Activated naive CD8-positive, alpha-beta T cell treated with anti-CD3 and anti-CD28 coated beads, Interleukin-2, amount 10 ng/mL, durations not matched to agents 7 days and 5 days (primary cell): ENCODE measurements around the gene SPTBN1. TPM values are rescaled to one million over a fixed set of nuclear protein-coding genes. Genes with fewer than 3 reads are reported as not detected.

Experiments used
- ATAC-seq: fragments of 150-1000 bp; cut with Tn5 transposase; one replicate; pipeline ENCODE4 v1.10.0; 2021; ENCODE audit warnings: low read depth, moderate library complexity
- POLR2A ChIA-PET: fragments of 350-600 bp; sonication (Branson Sonifier 250); formaldehyde crosslinking; loops from one replicate; lab custom pipeline; 2021; ENCODE audit warnings: antibody characterized with exemption; lab: Charles Lee
- DNase-seq: peaks from one replicate; pipeline ENCODE4 v3.0.0; 2021
- H3K27ac Mint-ChIP-seq: one replicate; pipeline ENCODE4 v1.8.0; 2022; ENCODE audit warnings: mild to moderate bottlenecking, mixed read lengths
- H3K27me3 Mint-ChIP-seq: one replicate; pipeline ENCODE4 v1.8.0; 2022; ENCODE audit warnings: mild to moderate bottlenecking, moderate library complexity, mixed read lengths
- H3K36me3 Mint-ChIP-seq: one replicate; pipeline ENCODE4 v1.8.0; 2021; ENCODE audit warnings: mild to moderate bottlenecking, mixed read lengths
- H3K4me1 Mint-ChIP-seq: one replicate; pipeline ENCODE4 v1.8.0; 2021; ENCODE audit warnings: mixed read lengths
- H3K4me3 Mint-ChIP-seq: one replicate; pipeline ENCODE4 v1.8.0; 2022; ENCODE audit warnings: mild to moderate bottlenecking, moderate library complexity, mixed read lengths
- H3K9me3 Mint-ChIP-seq: one replicate; pipeline ENCODE4 v1.8.0; 2021; ENCODE audit warnings: mixed read lengths
- total RNA-seq, 2 experiments: library from RNA; stranded (reverse); gene quantifications; one replicate each; pipeline ENCODE4 v1.2.3, GENCODE V29; 2021

Gene SPTBN1
- total RNA-seq, result 100 to 1,000 TPM; 120 to 127 TPM

DNA sequence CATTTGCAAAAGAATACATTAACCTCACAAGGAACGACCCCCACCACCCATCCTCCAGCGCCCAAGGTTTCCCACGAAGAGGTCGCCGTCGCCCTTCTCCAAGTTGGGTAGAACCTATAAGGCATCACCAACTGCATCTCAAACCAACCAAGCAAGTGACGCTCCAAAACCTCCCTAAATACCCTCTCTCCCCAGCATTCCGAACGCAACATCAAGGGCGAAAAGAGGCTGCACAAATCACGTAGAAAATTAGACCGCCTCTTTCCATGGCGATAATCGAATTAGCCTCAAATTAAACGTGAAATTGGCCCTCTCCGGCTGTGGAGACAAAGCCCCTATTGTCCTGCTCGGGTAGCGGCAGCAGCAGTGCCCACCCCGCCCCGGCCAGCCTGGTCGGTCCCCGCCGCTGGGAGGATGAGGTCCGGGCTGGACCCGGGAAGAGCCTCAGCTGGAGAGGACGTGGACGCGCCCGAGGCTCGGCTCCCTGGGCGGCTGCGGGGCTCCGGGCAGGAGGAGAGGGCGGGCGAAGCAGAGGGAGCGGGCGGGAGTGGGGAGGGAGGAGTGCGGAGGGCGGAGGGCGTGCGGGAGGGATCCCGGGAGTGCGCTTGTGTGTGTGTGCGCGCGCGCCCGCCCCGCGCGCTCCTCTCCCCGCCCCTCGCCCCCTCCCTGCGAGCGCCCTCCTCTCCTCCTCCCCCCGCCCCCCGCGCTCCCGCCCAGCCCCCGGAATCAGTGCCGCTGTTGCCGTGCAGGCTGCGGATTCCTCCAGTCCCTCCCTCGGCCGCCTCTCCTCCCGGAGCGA lies at the start of gene SPTBN1:
Gene SPTBN1, plus strand, starts transcription at position 765 of the 799 bp plus-strand sequence. CDS start 70,092 bp downstream, outside the sequence.
- DNase-seq (peak; percentile 42), ATAC-seq (peak; percentile 37)
- Mint-ChIP-seq H3K27me3 (peaks cover 62% of the 10 kb centered on the region), H3K36me3 (no peaks in the 10 kb centered on the region), H3K4me3 (peak within 1 kb of the TSS; percentile 89), H3K9me3 (no peaks in the 10 kb centered on the region), H3K27ac (no peak within 1 kb of the TSS), H3K4me1 (peaks cover 12% of the 10 kb centered on the region)
- POLR2A ChIA-PET, result no interaction called here

DNA sequence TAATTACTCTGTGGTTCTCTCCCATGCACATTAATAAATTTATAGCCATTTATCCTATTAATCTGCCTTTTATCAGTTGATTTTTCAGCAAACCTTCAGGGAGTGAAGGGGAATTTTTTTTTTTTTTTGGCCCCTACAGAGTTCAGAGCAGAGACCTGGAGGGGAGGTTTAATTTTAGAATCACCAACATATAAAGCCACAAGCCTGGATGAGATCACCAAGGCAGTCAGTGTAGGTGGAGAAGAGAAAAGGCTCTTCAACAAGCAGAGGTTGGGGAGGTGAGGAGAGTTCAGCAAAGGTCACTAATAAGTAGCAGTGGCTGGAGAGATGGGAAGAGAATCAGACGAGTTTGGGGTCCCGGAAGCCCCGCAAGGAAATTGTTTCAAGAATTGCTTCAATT lies 48.4 kb upstream of the SPTBN1 start:
- H3K36me3 Mint-ChIP-seq, result no peaks in the 10 kb centered on the region
- H3K27me3 Mint-ChIP-seq, result peaks cover 22% of the 10 kb centered on the region
- H3K9me3 Mint-ChIP-seq, result no peaks in the 10 kb centered on the region
- no peak overlapping the region for H3K4me3 Mint-ChIP-seq
- peaks cover 4% of the 10 kb centered on the region for H3K4me1 Mint-ChIP-seq
- POLR2A ChIA-PET, result no interaction called here
- ATAC-seq (no peak), DNase-seq (no peak)
- H3K27ac Mint-ChIP-seq, result no peak overlapping the region

DNA sequence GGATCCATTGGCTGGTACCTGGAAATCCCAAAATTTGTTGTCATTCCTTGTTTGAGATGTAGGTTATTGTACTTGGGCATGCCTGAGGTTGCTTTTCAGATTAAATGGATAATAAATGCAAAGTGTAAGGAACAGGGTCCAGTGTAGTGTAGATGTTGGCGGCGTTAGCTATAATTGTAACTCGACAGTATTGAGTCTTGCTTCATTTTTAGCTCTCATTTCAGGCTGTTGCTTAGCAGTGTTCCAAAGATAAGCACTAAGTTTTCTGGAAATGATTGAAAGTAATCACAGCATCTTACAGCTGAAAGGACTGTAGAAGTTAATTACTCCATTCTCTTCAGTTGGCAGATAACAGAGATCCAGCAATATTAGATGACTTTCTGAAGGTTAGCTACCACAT lies 47.8 kb upstream of the SPTBN1 start:
- POLR2A ChIA-PET, result interaction anchor here (0.7 kb wide), 1 partner anchor 548 kb away, joined by 5 read pairs; no protein-coding TSS in a partner anchor
- H3K4me3 Mint-ChIP-seq, result no peak overlapping the region

DNA sequence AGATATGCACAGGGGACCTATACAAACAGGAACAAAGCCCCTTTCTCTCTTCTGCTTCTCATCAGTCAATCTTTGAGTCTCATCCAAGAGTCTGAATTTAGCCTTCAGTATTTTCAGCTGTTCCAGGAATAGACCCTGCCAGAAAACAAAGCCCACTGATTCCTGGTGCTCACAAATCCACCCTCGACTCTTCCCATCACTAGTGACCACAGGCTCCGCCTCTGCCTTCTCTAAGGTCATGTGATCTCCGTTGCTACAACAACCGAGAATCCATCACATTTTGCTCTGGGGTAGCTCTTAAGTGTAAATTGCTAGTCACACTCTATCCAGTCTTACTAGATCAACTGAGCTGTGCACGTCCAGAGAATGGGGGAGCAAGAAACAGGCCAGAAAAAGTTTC lies 46.4 kb upstream of the SPTBN1 start:
- POLR2A ChIA-PET, result no interaction called here
- ATAC-seq (no peak), DNase-seq (no peak)
- Mint-ChIP-seq H3K36me3 (no peaks in the 10 kb centered on the region), H3K27me3 (peaks cover 20% of the 10 kb centered on the region), H3K4me3 (no peak overlapping the region), H3K4me1 (no peaks in the 10 kb centered on the region), H3K27ac (no peak overlapping the region), H3K9me3 (no peaks in the 10 kb centered on the region)

More for the DNA sequence above, 47.8 kb upstream of the SPTBN1 start:
- Mint-ChIP-seq H3K27me3 (peaks cover 20% of the 10 kb centered on the region), H3K27ac (no peak overlapping the region), H3K9me3 (no peaks in the 10 kb centered on the region), H3K36me3 (no peaks in the 10 kb centered on the region), H3K4me1 (peaks cover 4% of the 10 kb centered on the region)
- ATAC-seq (no peak), DNase-seq (no peak)

- Mint-ChIP-seq H3K36me3 (peaks cover 2% of the 10 kb centered on the region), H3K27ac (no peak overlapping the region), H3K27me3 (peaks cover 31% of the 10 kb centered on the region), H3K4me3 (no peak overlapping the region), H3K4me1 (peaks cover 8% of the 10 kb centered on the region), H3K9me3 (no peaks in the 10 kb centered on the region)
- ATAC-seq (no peak), DNase-seq (no peak)
- POLR2A ChIA-PET, result interaction anchor here (0.6 kb wide), 1 partner anchor 285 kb away, joined by 5 read pairs; no protein-coding TSS in a partner anchor
Measured at GRCh38 chr2:54411801-54412354, 44.2 kb upstream of the SPTBN1 start.

- DNase-seq, result no peak
- Mint-ChIP-seq H3K9me3 (no peaks in the 10 kb centered on the region), H3K4me3 (no peak overlapping the region), H3K4me1 (peaks cover 12% of the 10 kb centered on the region), H3K27ac (no peak overlapping the region), H3K27me3 (peaks cover 22% of the 10 kb centered on the region), H3K36me3 (peaks cover 2% of the 10 kb centered on the region)
- no peak for ATAC-seq
- POLR2A ChIA-PET, result no interaction called here
Measured at GRCh38 chr2:54416166-54416813, 39.8 kb upstream of the SPTBN1 start.

GRCh38 chr2:54416938-54417337 lies 39.2 kb upstream of the SPTBN1 start:
- no peak overlapping the region for H3K4me3 Mint-ChIP-seq
- peaks cover 20% of the 10 kb centered on the region for H3K27me3 Mint-ChIP-seq
- POLR2A ChIA-PET, result no interaction called here
- peaks cover 17% of the 10 kb centered on the region for H3K4me1 Mint-ChIP-seq
- H3K27ac Mint-ChIP-seq, result no peak overlapping the region
- ATAC-seq (no peak), DNase-seq (no peak)
- peaks cover 2% of the 10 kb centered on the region for H3K36me3 Mint-ChIP-seq
- H3K9me3 Mint-ChIP-seq, result no peaks in the 10 kb centered on the region

DNA sequence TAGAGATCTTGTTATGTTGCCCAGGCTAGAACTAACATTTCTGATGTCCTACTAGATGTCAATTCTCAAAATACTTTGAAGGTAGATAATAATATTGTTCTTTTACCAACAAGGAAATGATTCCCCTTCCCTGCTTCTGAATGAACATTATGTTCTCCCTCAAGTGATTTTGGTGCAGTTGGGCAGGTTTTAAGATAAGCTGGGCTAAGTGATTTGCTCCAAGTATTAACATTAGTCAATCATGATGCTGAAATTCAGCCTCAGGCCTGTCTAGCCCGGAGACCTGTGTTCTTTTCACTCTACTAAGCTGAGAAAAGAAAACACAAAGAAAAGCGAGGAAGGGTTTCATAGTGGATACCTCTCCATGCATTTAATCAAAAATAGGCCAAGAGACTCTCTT lies 38.5 kb upstream of the SPTBN1 start:
- Mint-ChIP-seq H3K27me3 (peaks cover 19% of the 10 kb centered on the region), H3K27ac (no peak overlapping the region), H3K36me3 (peaks cover 5% of the 10 kb centered on the region), H3K4me3 (no peak overlapping the region), H3K9me3 (peaks cover 3% of the 10 kb centered on the region), H3K4me1 (peaks cover 23% of the 10 kb centered on the region)
- POLR2A ChIA-PET, result no interaction called here
- ATAC-seq (no peak), DNase-seq (no peak)

- no peak overlapping the region for H3K27ac Mint-ChIP-seq
- DNase-seq (no peak), ATAC-seq (no peak)
- H3K4me1 Mint-ChIP-seq, result peaks cover 27% of the 10 kb centered on the region
- H3K4me3 Mint-ChIP-seq, result no peak overlapping the region
- H3K36me3 Mint-ChIP-seq, result peaks cover 8% of the 10 kb centered on the region
- H3K27me3 Mint-ChIP-seq, result peaks cover 19% of the 10 kb centered on the region
- H3K9me3 Mint-ChIP-seq, result peaks cover 8% of the 10 kb centered on the region
- POLR2A ChIA-PET, result no interaction called here
Measured at GRCh38 chr2:54419388-54419787, 36.7 kb upstream of the SPTBN1 start.

- Mint-ChIP-seq H3K27ac (peak overlapping the region; percentile 7), H3K9me3 (peaks cover 8% of the 10 kb centered on the region), H3K4me1 (peaks cover 27% of the 10 kb centered on the region), H3K27me3 (peaks cover 17% of the 10 kb centered on the region), H3K4me3 (no peak overlapping the region), H3K36me3 (peaks cover 8% of the 10 kb centered on the region)
- ATAC-seq (no peak), DNase-seq (no peak)
- POLR2A ChIA-PET, result no interaction called here
Measured at GRCh38 chr2:54419855-54420523, 36.1 kb upstream of the SPTBN1 start.

DNA sequence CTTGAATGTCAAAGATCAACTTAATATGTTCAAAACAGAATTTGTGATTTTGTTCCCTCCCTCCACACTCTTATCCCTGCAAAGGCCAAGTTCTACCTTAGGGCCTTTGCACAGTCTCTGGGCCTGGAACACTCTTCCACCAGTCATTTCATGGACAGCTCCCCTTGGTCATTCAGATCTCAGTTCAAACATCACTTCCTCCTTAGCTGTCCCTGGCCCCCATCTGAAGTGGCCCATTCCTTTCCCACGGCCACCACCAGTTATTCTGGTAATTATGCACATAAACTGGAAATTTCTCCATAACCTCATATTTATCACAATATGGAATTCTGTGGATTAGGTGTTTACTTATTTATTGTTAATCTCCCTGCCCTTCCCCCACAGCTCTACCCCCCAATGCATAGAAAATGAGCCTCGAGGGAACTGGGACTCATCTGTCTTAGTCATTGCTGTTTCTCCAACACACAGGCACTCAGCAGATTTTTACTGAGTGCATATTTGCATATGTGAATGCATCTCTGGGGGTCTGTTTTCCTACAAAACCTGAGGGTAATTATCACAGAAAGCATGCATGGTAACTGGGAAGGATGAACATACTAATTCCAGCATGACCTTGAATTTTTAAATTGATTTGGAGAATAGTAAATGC lies 35.5 kb upstream of the SPTBN1 start:
- Mint-ChIP-seq H3K36me3 (peaks cover 8% of the 10 kb centered on the region), H3K27ac (peak overlapping the region; percentile 53), H3K27me3 (peaks cover 14% of the 10 kb centered on the region), H3K9me3 (peaks cover 8% of the 10 kb centered on the region), H3K4me1 (peaks cover 27% of the 10 kb centered on the region), H3K4me3 (no peak overlapping the region)
- DNase-seq, result no peak
- POLR2A ChIA-PET, result no interaction called here
- no peak for ATAC-seq

GRCh38 chr2:54422072-54422581 lies 34.0 kb upstream of the SPTBN1 start:
- DNase-seq (peak; percentile 70), ATAC-seq (peak; percentile 88)
- Mint-ChIP-seq H3K4me1 (peaks cover 20% of the 10 kb centered on the region), H3K27me3 (peaks cover 2% of the 10 kb centered on the region), H3K4me3 (peak overlapping the region; percentile 70), H3K36me3 (peaks cover 5% of the 10 kb centered on the region), H3K9me3 (peaks cover 8% of the 10 kb centered on the region), H3K27ac (peak overlapping the region; percentile 82)
- POLR2A ChIA-PET, result interaction anchor here (1.5 kb wide), 1 partner anchor 131 kb away, joined by 3 read pairs; no protein-coding TSS in a partner anchor
